Caco-2 (cell line): ENCODE measurements around the gene CHD9. TPM values are rescaled to one million over a fixed set of nuclear protein-coding genes. Genes with fewer than 3 reads are reported as not detected.

Experiments used
- BruUV-seq: library from RNA; stranded (reverse); fragments of 400-500 nt; replicated peaks from 2 replicates; lab custom pipeline; 2021; lab: Mats Ljungman, UMichigan
- CTCF ChIA-PET: fragments of 300-600 bp; sonication (Branson Sonifier 250); formaldehyde crosslinking; loops from one replicate; lab custom pipeline; 2022; ENCODE audit warnings: antibody characterized with exemption; lab: Charles Lee
- POLR2A ChIA-PET: fragments of 300-600 bp; sonication (Branson Sonifier 250); formaldehyde crosslinking; loops from one replicate; lab custom pipeline; 2022; ENCODE audit warnings: antibody characterized with exemption; lab: Charles Lee
- DNase-seq, 2 experiments: peaks; one replicate each; pipeline versions ENCODE4 v3.0.0 to v3.0.0-alpha.2; 2020 to 2022
- H3K27me3 ChIP-seq: replicated peaks from 2 replicates; pipeline ENCODE4 v1.6.0; 2011; ENCODE audit warnings: low read length; ENCODE audit not compliant: control insufficient read depth, insufficient read depth
- H3K36me3 ChIP-seq: 2 replicates; pipeline ENCODE4 v1.5.1; 2011; ENCODE audit warnings: low read length; ENCODE audit not compliant: control insufficient read depth, insufficient read depth
- H3K4me1 ChIP-seq: fragments of 250-450 bp; sonication (Bioruptor Pico); 2 replicates; pipeline ENCODE4 v1.5.1; 2020; ENCODE audit warnings: mild to moderate bottlenecking
- H3K4me3 ChIP-seq: 2 replicates; pipeline ENCODE4 v1.5.1; 2011; ENCODE audit warnings: low read depth, mild to moderate bottlenecking, control low read depth, low read length
- H3K9me3 ChIP-seq: fragments of 250-450 bp; sonication (Bioruptor Pico); 2 replicates; pipeline ENCODE4 v1.5.1; 2020; ENCODE audit warnings: mild to moderate bottlenecking, moderate library complexity
- H3K27ac Mint-ChIP-seq: one replicate; pipeline ENCODE4 v1.8.0; 2022; ENCODE audit warnings: mixed read lengths; ENCODE audit not compliant: unreplicated experiment
- H3K27me3 Mint-ChIP-seq: one replicate; pipeline ENCODE4 v1.8.0; 2022; ENCODE audit warnings: mixed read lengths; ENCODE audit not compliant: insufficient read depth, unreplicated experiment
- H3K36me3 Mint-ChIP-seq: one replicate; pipeline ENCODE4 v1.8.0; 2022; ENCODE audit warnings: mild to moderate bottlenecking, mixed read lengths; ENCODE audit not compliant: insufficient read depth, unreplicated experiment
- H3K4me1 Mint-ChIP-seq: one replicate; pipeline ENCODE4 v1.8.0; 2022; ENCODE audit warnings: low read depth, mixed read lengths; ENCODE audit not compliant: unreplicated experiment
- H3K4me3 Mint-ChIP-seq: one replicate; pipeline ENCODE4 v1.8.0; 2022; ENCODE audit warnings: mild to moderate bottlenecking, moderate library complexity, mixed read lengths; ENCODE audit not compliant: unreplicated experiment
- H3K9me3 Mint-ChIP-seq: one replicate; pipeline ENCODE4 v1.8.0; 2022; ENCODE audit warnings: mixed read lengths; ENCODE audit not compliant: unreplicated experiment
- intact Hi-C: fragments of 100-400 bp; cut with micrococcal nuclease; formaldehyde crosslinking; loops from one replicate; pipeline ENCODE4 v1.10.0; 2022; ENCODE audit not compliant: unreplicated experiment
- total RNA-seq: library from RNA; stranded (reverse); gene quantifications from 2 replicates; pipeline ENCODE4 v1.2.3, GENCODE V29; 2022
- TF ChIP-seq, protein P1 (sequence below), 2 experiments: fragments of 200-600 bp in 1 of 2; IDR thresholded peaks; 1 replicate in 1 of 2; 2 replicates in 1 of 2; pipeline versions ENCODE4 v1.5.1 to v1.8.0; 2011 to 2022; ENCODE audit warnings: antibody characterized with exemption in 1 of 2, control low read depth in 1 of 2, inconsistent platforms in 1 of 2, low read depth in 1 of 2, low read length in 1 of 2, mild to moderate bottlenecking in 1 of 2, moderate library complexity in 1 of 2; ENCODE audit not compliant: insufficient read depth in 1 of 2, severe bottlenecking in 1 of 2, unreplicated experiment in 1 of 2

CHD9 gene
- total RNA-seq, 1 experiment from 2014 or later: 29.1 TPM

DNA sequence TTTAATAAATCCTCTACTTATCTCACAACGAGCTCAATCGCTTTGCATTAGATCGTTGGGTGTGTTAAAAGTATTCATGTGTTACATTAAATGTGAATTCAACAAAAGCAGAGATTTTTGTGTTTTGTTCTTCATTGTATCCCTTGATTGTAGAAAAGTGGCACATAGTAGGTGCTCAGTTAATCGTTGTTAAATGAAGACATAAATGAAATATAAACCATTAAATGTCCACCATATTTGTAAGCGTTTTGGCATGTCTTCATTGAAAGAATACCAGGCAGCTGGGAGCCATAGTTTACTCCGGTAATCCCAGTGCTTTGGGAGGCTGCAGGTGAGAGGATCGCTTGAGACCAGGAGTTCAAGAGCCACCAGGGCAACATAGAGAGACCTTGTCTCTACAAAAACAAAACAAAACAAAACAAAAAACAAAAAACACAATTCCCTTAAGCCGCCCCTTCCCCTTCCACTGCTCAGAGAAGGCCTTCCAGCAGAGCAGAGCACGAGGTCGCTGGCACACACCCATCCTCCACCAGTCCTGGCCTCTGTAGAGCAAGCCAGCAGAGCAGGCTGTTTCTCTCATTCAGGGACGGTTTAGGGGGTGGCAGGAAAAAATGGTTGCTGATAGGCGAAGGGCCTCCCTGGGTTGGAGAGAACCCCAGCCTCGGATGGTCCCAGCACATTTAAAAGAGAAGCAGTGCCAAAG, 673 bp upstream of the CHD9 start:
- peak overlapping the region; percentile 77 for H3K27ac Mint-ChIP-seq
- peaks cover 11% of the 10 kb centered on the region; the same call in 1 of the 2 replicates for H3K4me1 ChIP-seq

DNA sequence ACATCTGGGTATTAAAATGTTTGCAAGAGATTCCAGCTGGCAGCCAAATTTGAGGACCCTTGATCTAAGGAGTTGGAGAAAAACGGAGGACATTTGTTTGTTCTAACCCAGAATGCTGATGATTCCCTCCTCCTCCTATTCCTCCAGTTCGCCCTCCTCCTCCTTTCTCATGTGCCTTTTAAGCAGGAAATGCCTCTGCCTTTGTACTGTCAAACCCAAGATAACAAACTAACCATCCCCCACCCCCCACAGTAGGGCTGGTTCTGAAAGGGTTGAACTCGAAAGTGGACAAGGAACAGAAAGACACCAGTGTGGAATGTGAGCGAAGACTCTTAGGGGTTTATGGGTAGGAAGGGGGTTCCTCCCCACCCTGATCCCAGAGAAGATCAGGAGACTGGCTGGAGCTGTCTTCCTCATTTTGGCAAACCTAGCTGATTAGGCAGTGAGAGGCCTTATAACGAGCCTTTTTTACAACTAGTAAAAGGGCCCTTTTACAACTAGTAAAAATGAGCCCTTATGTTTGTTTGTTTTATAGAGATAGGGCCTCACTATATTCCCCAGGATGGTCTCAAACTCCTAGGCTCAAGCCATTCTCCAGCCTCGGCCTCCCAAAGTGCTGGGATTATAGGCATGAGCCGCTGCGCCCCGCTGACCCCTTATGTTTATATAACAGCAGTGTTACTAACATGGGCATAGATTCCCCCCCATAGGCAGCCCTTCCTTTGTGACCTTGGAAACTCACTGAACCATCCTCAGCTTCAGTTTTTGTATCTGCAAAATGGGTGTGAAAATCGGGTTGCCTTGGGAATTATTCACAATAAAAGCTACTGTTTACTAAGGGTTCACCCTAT, 975 bp downstream of the CHD9 start:
- no peaks in the 10 kb centered on the region for H3K27me3 Mint-ChIP-seq
- peaks cover 11% of the 10 kb centered on the region; the same call in 1 of the 2 replicates for H3K4me1 ChIP-seq
- intact Hi-C loops: loop anchor here (1.0 to 10.0 kb wide), 6 partner anchors 44 to 379 kb away; partner anchors contain the start of gene RBL2
- ChIA-PET POLR2A (interaction anchor here (1.1 to 1.2 kb wide), 2 partner anchors 44 to 153 kb away, joined by 5 read pairs; no protein-coding TSS in a partner anchor), CTCF (interaction anchor here (1.1 to 2.1 kb wide), 5 partner anchors 44 to 228 kb away, joined by 3 to 21 read pairs (median 13); no protein-coding TSS in a partner anchor)
- peak overlapping the region; percentile 77 for H3K27ac Mint-ChIP-seq
- BruUV-seq: TSS peak; percentile 39
- H3K9me3 ChIP-seq: no peaks in the 10 kb centered on the region
- TF ChIP-seq, protein P1, sequence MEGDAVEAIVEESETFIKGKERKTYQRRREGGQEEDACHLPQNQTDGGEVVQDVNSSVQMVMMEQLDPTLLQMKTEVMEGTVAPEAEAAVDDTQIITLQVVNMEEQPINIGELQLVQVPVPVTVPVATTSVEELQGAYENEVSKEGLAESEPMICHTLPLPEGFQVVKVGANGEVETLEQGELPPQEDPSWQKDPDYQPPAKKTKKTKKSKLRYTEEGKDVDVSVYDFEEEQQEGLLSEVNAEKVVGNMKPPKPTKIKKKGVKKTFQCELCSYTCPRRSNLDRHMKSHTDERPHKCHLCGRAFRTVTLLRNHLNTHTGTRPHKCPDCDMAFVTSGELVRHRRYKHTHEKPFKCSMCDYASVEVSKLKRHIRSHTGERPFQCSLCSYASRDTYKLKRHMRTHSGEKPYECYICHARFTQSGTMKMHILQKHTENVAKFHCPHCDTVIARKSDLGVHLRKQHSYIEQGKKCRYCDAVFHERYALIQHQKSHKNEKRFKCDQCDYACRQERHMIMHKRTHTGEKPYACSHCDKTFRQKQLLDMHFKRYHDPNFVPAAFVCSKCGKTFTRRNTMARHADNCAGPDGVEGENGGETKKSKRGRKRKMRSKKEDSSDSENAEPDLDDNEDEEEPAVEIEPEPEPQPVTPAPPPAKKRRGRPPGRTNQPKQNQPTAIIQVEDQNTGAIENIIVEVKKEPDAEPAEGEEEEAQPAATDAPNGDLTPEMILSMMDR (IDR thresholded peaks at IDR 0.05; ENCODE audit: insufficient read depth in 1 of 2, low read depth in 1 of 2, low read length in 1 of 2, severe bottlenecking in 1 of 2, unreplicated experiment in 1 of 2): no peak
- no peaks in the 10 kb centered on the region for H3K27me3 ChIP-seq
- DNase-seq: peak; percentile 71 to 81
- H3K4me3 Mint-ChIP-seq: peak overlapping the region; percentile 82
- H3K9me3 Mint-ChIP-seq: no peaks in the 10 kb centered on the region
- H3K36me3 Mint-ChIP-seq: peaks cover 6% of the 10 kb centered on the region
- no peaks in the 10 kb centered on the region for H3K36me3 ChIP-seq
- H3K4me3 ChIP-seq: peak overlapping the region; percentile 77
- peaks cover 14% of the 10 kb centered on the region for H3K4me1 Mint-ChIP-seq

More for the DNA sequence above, 673 bp upstream of the CHD9 start:
- H3K27me3 Mint-ChIP-seq: no peaks in the 10 kb centered on the region
- peaks cover 6% of the 10 kb centered on the region for H3K36me3 Mint-ChIP-seq
- Histone ChIP-seq H3K27me3 (no peaks in the 10 kb centered on the region), H3K36me3 (no peaks in the 10 kb centered on the region), H3K4me3 (peak overlapping the region; percentile 77), H3K9me3 (no peaks in the 10 kb centered on the region)
- no peaks in the 10 kb centered on the region for H3K9me3 Mint-ChIP-seq
- CTCF ChIA-PET: interaction anchor here (0.5 to 2.1 kb wide), 6 partner anchors 46 to 229 kb away, joined by 3 to 21 read pairs (median 10); no protein-coding TSS in a partner anchor
- H3K4me3 Mint-ChIP-seq: peak overlapping the region; percentile 82
- peaks cover 14% of the 10 kb centered on the region for H3K4me1 Mint-ChIP-seq
- TF ChIP-seq, protein P1 (IDR thresholded peaks at IDR 0.05; ENCODE audit: insufficient read depth in 1 of 2, low read depth in 1 of 2, low read length in 1 of 2, severe bottlenecking in 1 of 2, unreplicated experiment in 1 of 2): no peak
- POLR2A ChIA-PET: interaction anchor here (1.0 to 1.2 kb wide), 4 partner anchors 45 to 154 kb away, joined by 3 to 8 read pairs (median 5); no protein-coding TSS in a partner anchor
- BruUV-seq: TSS peak; percentile 84
- peak in 1 of 2 experiments; percentile 39 for DNase-seq
- intact Hi-C loops: loop anchor here (1.0 to 10.0 kb wide), 2 partner anchors 229 to 381 kb away; partner anchors contain the start of gene RBL2
